ENCODE measurements around the gene CAPN1.

DNA sequence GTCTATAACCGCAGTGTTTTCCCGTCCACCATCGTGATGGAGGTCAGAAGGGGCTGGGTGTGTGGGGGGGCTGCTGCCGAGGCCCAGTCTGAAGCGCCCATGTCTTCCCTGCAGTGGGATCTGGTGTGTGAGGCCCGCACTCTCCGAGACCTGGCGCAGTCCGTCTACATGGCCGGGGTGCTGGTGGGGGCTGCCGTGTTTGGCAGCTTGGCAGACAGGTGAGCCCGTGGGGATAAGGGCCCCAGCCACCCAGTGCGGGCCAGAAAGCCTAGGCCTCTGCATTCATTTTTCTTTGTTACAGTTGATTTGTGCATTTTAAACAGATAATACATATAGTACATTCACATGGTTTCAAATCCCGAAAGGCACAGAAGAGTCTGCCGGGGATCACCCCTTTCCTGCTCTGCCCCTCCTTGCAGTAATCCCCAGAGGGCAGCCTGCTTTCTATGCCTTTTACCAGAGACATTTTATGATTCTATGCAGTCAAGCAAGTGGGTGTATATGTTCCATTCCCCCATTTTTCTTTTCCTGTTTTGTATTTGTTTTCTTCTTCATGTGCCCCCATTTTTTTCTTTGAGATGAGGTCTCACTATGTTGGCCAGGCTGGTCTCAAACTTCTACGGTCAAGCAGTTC lies 32.6 kb downstream of the CAPN1 start:
- TF ChIP-seq CTCF (conservative IDR thresholded peaks at IDR 0.05; ENCODE audit: low read depth, low read length), result no peak
- TF ChIP-seq MAFK (IDR thresholded peaks at IDR 0.05; ENCODE audit: low read depth, low read length), result no peak
- TF ChIP-seq CEBPB (IDR thresholded peaks at IDR 0.05; ENCODE audit: low read depth, low read length), result no peak
- no peak for TF ChIP-seq NFE2L2 (IDR thresholded peaks at IDR 0.05; ENCODE audit: low read depth, low read length)
- no peak for TF ChIP-seq RAD21 (IDR thresholded peaks at IDR 0.05; ENCODE audit: low read length)
- TF ChIP-seq POLR2A (IDR thresholded peaks at IDR 0.05; ENCODE audit: low read depth, low read length), result no peak
- TF ChIP-seq FOS (IDR thresholded peaks at IDR 0.05; ENCODE audit: low read depth, low read length), result no peak
- no peak for TF ChIP-seq BHLHE40 (IDR thresholded peaks at IDR 0.05; ENCODE audit: low read depth, low read length)
